HepG2 (cell line): ENCODE data around the gene RASGRF1. TPM values are rescaled to one million over a fixed set of nuclear protein-coding genes. Genes with fewer than 3 reads are reported as not detected.

ENCODE experiments used
- ATAC-seq: fragments of 200-7000 bp; cut with Tn5 transposase; 3 replicates; pipeline ENCODE4 v1.9.1; 2020; ENCODE audit warnings: mild to moderate bottlenecking, moderate library complexity
- BruUV-seq: library from RNA; stranded (reverse); fragments of 400-500 nt; replicated peaks from 2 replicates; lab custom pipeline; 2021; lab: Mats Ljungman, UMichigan
- CTCF ChIA-PET: fragments of 300-600 bp; formaldehyde crosslinking; extraction: SDS; loops from one replicate; lab custom pipeline; 2021; ENCODE audit warnings: low total read pairs, inconsistent platforms, low intra/inter-chr PET ratio; lab: Yijun Ruan, JAX
- POLR2A ChIA-PET: fragments of 350-600 bp; sonication (Branson Sonifier 250); formaldehyde crosslinking; loops from one replicate; lab custom pipeline; 2020; ENCODE audit warnings: antibody characterized with exemption, inconsistent platforms; lab: Yijun Ruan, JAX
- DNase-seq: peaks from one replicate; pipeline ENCODE4 v3.0.0-alpha.2; 2015; ENCODE audit warnings: low spot score
- FAIRE-seq: peaks from 3 replicates; lab custom pipeline; 2011; peaks lifted over from hg19 to GRCh38; lab: Jason Lieb, UNC
- H2AFZ ChIP-seq: one replicate; pipeline ENCODE4 v1.6.1; 2011; ENCODE audit warnings: low read length, inconsistent platforms
- H3K27ac ChIP-seq: fragments of 300-600 bp; 3 replicates; pipeline ENCODE4 v1.8.0; 2011; ENCODE audit warnings: mixed run types, mild to moderate bottlenecking, mixed read lengths, low read length, inconsistent platforms; ENCODE audit not compliant: insufficient read depth; ENCODE audit errors: extremely low read length
- H3K27me3 ChIP-seq, 2 experiments: fragments of 200-600 bp in 1 of 2; 2 replicates in 1 of 2; 3 replicates in 1 of 2; pipeline versions ENCODE4 v1.6.0 to v1.8.0; 2011; ENCODE audit warnings: low read length in 2 of 2, mild to moderate bottlenecking in 2 of 2, moderate library complexity in 2 of 2, inconsistent platforms in 1 of 2; ENCODE audit not compliant: insufficient read depth in 2 of 2, control insufficient read depth in 1 of 2
- H3K36me3 ChIP-seq, 2 experiments: fragments of 200-600 bp in 1 of 2; replicated peaks in 1 of 2; 2 replicates in 1 of 2; 3 replicates in 1 of 2; pipeline versions ENCODE4 v1.5.1 to v1.8.0; 2011; ENCODE audit warnings: low read length in 2 of 2, inconsistent platforms in 1 of 2; ENCODE audit not compliant: insufficient read depth in 2 of 2, control insufficient read depth in 1 of 2
- H3K4me1 ChIP-seq: 2 replicates; pipeline ENCODE4 v1.5.1; 2012; ENCODE audit warnings: low read length, inconsistent platforms; ENCODE audit not compliant: insufficient read depth
- H3K4me2 ChIP-seq: 2 replicates; pipeline ENCODE4 v1.6.0; 2011; ENCODE audit warnings: low read depth, low read length, inconsistent platforms
- H3K4me3 ChIP-seq, 3 experiments: fragments of 200-600 bp in 1 of 3; sonication (generic), shearing (Covaris generic) in 1 of 3; replicated peaks in 1 of 3; 2 replicates each; pipeline ENCODE4 v1.5.1; 2011 to 2016; ENCODE audit warnings: low read length in 3 of 3, inconsistent platforms in 2 of 3, low read depth in 2 of 3, mild to moderate bottlenecking in 2 of 3, control low read depth in 1 of 3, mixed read lengths in 1 of 3; ENCODE audit not compliant: insufficient read depth in 1 of 3
- H3K79me2 ChIP-seq: one replicate; pipeline ENCODE4 v1.6.1; 2011; ENCODE audit warnings: low read length, inconsistent platforms; ENCODE audit not compliant: insufficient read depth
- H3K9ac ChIP-seq: 2 replicates; pipeline ENCODE4 v1.6.0; 2011; ENCODE audit warnings: mild to moderate bottlenecking, low read depth, low read length, inconsistent platforms; ENCODE audit not compliant: insufficient read depth
- H3K9me3 ChIP-seq: 2 replicates; pipeline ENCODE4 v1.5.1; 2012; ENCODE audit warnings: mild to moderate bottlenecking, low read length
- H4K20me1 ChIP-seq: 2 replicates; pipeline ENCODE4 v1.6.0; 2011; ENCODE audit warnings: inconsistent platforms, mild to moderate bottlenecking, low read length, moderate library complexity; ENCODE audit not compliant: insufficient read depth
- ETS1 ChIP-seq: sonication (generic); formaldehyde crosslinking; IDR thresholded peaks from 2 replicates; pipeline ENCODE4 v1.4.0; 2020; ENCODE audit warnings: missing genetic modification reagents
- ISX ChIP-seq: sonication (generic); formaldehyde crosslinking; conservative IDR thresholded peaks from 2 replicates; pipeline ENCODE4 v1.5.0; 2020; ENCODE audit warnings: missing genetic modification reagents
- KLF15 ChIP-seq: sonication (generic); formaldehyde crosslinking; IDR thresholded peaks from 2 replicates; pipeline ENCODE4 v1.8.1; 2023; ENCODE audit warnings: borderline replicate concordance, mild to moderate bottlenecking, inconsistent platforms, missing genetic modification reagents, mixed read lengths
- POLR2G ChIP-seq: fragments of 200-400 bp; formaldehyde crosslinking; IDR thresholded peaks from 2 replicates; pipeline ENCODE4 v1.6.1; 2018; ENCODE audit warnings: mild to moderate bottlenecking, low read depth, low read length, moderate library complexity
- RFX1 ChIP-seq: fragments of 450-650 bp; IDR thresholded peaks from 2 replicates; pipeline ENCODE4 v1.6.1; 2017
- SP1 ChIP-seq, 2 experiments: fragments of 450-650 bp in 1 of 2; sonication (generic) in 1 of 2; formaldehyde crosslinking in 1 of 2; IDR thresholded peaks; 2 replicates each; pipeline versions ENCODE4 v1.4.0 to v1.6.1; 2016 to 2020; ENCODE audit warnings: missing genetic modification reagents in 1 of 2
- SRSF1 ChIP-seq: fragments of 200-400 bp; formaldehyde crosslinking; optimal IDR thresholded peaks from 2 replicates; pipeline ENCODE3; 2017; ENCODE audit warnings: mild to moderate bottlenecking, low read depth, low read length, moderate library complexity
- TCF7 ChIP-seq: sonication (generic); IDR thresholded peaks from 2 replicates; pipeline ENCODE4 v1.6.1; 2016; ENCODE audit warnings: antibody characterized with exemption, low read depth
- ZNF142 ChIP-seq: sonication (generic); formaldehyde crosslinking; IDR thresholded peaks from 2 replicates; pipeline ENCODE4 v1.4.0; 2020; ENCODE audit warnings: missing genetic modification reagents
- ZNF18 ChIP-seq: sonication (generic); formaldehyde crosslinking; IDR thresholded peaks from 2 replicates; pipeline ENCODE4 v1.8.0; 2022; ENCODE audit warnings: mild to moderate bottlenecking, missing genetic modification reagents; ENCODE audit not compliant: insufficient replicate concordance
- ZNF326 ChIP-seq: sonication (generic); formaldehyde crosslinking; IDR thresholded peaks from 2 replicates; pipeline ENCODE4 v1.4.0; 2020; ENCODE audit warnings: missing genetic modification reagents, borderline replicate concordance
- ZNF564 ChIP-seq: sonication (generic); formaldehyde crosslinking; IDR thresholded peaks from 2 replicates; pipeline ENCODE4 v1.8.1; 2023; ENCODE audit warnings: mild to moderate bottlenecking, missing genetic modification reagents
- ZNF614 ChIP-seq: IDR thresholded peaks from 2 replicates; pipeline ENCODE4 v1.6.1; 2018; ENCODE audit warnings: missing biosample characterization, missing genetic modification reagents, inconsistent platforms, borderline replicate concordance
- ZNF674 ChIP-seq: sonication (generic); formaldehyde crosslinking; IDR thresholded peaks from 2 replicates; pipeline ENCODE4 v1.5.0; 2020; ENCODE audit warnings: low read depth, mild to moderate bottlenecking, missing genetic modification reagents
- ZNF788 ChIP-seq: sonication (generic); formaldehyde crosslinking; IDR thresholded peaks from 2 replicates; pipeline ENCODE4 v1.5.0; 2020; ENCODE audit warnings: mild to moderate bottlenecking, missing genetic modification reagents, borderline replicate concordance
- WGBS: methylation state at CpG from one replicate; pipeline ENCODE4 v1.1.6; 2017; ENCODE audit warnings: low lambda C conversion rate; 5-methylcytosine and 5-hydroxymethylcytosine counted together
- in situ Hi-C: cut with HindIII; loops from 2 replicates; pipeline ENCODE4 v1.10.0; 2017; ENCODE audit warnings: low pct_unique_long_range_greater_than_20kb; ENCODE audit not compliant: extremely low pct_ligation_motif_present
- intact Hi-C: fragments of 100-400 bp; cut with micrococcal nuclease; formaldehyde crosslinking; loops from one replicate; pipeline ENCODE4 v1.10.0; 2022; ENCODE audit not compliant: unreplicated experiment
- polyA plus RNA-seq, 8 experiments: library from polyadenylated mRNA; depleted of rRNA in 3 of 8; stranded (reverse) in 7 of 8; unstranded in 1 of 8; fragments of >200 nt; fragmentation: Illumina TruSeq in 4 of 8; extraction: Trizol in 4 of 8; gene quantifications; 2 replicates each; pipeline versions ENCODE4 v1.2.1 to v1.2.3, GENCODE V29; 2011 to 2016; ENCODE audit warnings: low read depth in 4 of 8, missing spikeins in 1 of 8, mixed read lengths in 1 of 8; ENCODE audit not compliant: insufficient read depth in 1 of 8
- total RNA-seq, 5 experiments: library from RNA; depleted of rRNA; stranded (reverse); fragments of >200 nt; fragmentation: Illumina TruSeq; extraction: Trizol; gene quantifications; 2 replicates each; pipeline ENCODE4 v1.2.3, GENCODE V29; 2016; ENCODE audit warnings: low read depth in 1 of 5

The RASGRF1 gene
- total and polyA plus RNA-seq, 2 of the 13 experiments (the other 11 are each of a cell fraction or from before 2014, with no cell fraction given), result 0.55 to 3.0 TPM

GRCh38 chr15:79136434-79137046 lies 46.0 kb upstream of the RASGRF1 start:
- no peak overlapping the region for H2AFZ ChIP-seq
- no peak for DNase-seq
- H3K27me3 ChIP-seq, result peaks cover 0 to 6% of the 10 kb centered on the region in 2 experiments; a peak in 1 of 5 replicates
- no peaks in the 10 kb centered on the region for H3K4me1 ChIP-seq
- no peak overlapping the region for H3K4me2 ChIP-seq
- no peaks in the 10 kb centered on the region for H3K79me2 ChIP-seq
- WGBS, result 33% methylated on average over 3 of the region's 3 CpGs
- H4K20me1 ChIP-seq, result no peaks in the 10 kb centered on the region
- TF ChIP-seq ZNF674 (no peak), SRSF1 (no peak), KLF15 (no peak), TCF7 (no peak), RFX1 (no peak), SP1 (IDR thresholded peaks at IDR 0.05) (no peak), SP1 (CRISPR knock-in tag; IDR thresholded peaks at IDR 0.05) (no peak), ZNF142 (no peak), ETS1 (CRISPR knock-in tag) (no peak), ZNF18 (CRISPR knock-in tag) (no peak), ZNF326 (no peak), ZNF788 (no peak), ISX (CRISPR knock-in tag) (no peak), ZNF564 (CRISPR knock-in tag) (no peak), POLR2G (no peak), ZNF614 (CRISPR knock-in tag) (no peak)
- in situ Hi-C loops, result no loop called here
- CTCF ChIA-PET, result no interaction called here
- H3K4me3 ChIP-seq, result no peak overlapping the region
- FAIRE-seq, result no peak
- no peaks in the 10 kb centered on the region for H3K36me3 ChIP-seq
- no TSS peak for BruUV-seq
- no peak overlapping the region for H3K9ac ChIP-seq
- H3K9me3 ChIP-seq, result peaks cover under 1% of the 10 kb centered on the region; the same call in 1 of the 2 replicates
- POLR2A ChIA-PET, result no interaction called here
- ATAC-seq, result no peak
- intact Hi-C loops, result no loop called here
- no peak overlapping the region for H3K27ac ChIP-seq
